A549 (cell line): ENCODE measurements around the gene PLN. TPM values are rescaled to one million over a fixed set of nuclear protein-coding genes. Genes with fewer than 3 reads are reported as not detected.

Source experiments
- ATAC-seq, 2 experiments: fragments of 200-7000 bp in 1 of 2; fragments of >200 bp in 1 of 2; cut with Nextera tagmentation in 1 of 2; cut with Tn5 transposase in 1 of 2; 3 replicates each; pipeline versions ENCODE4 v1.8.0 to v1.9.1; 2018 to 2020; ENCODE audit warnings: mild to moderate bottlenecking in 1 of 2, moderate library complexity in 1 of 2
- CTCF ChIA-PET: fragments of 300-600 bp; sonication (Branson Sonifier 250); formaldehyde crosslinking; extraction: SDS; loops from one replicate; lab custom pipeline; 2021; ENCODE audit warnings: antibody characterized with exemption, inconsistent platforms; lab: Yijun Ruan, JAX
- POLR2A ChIA-PET: fragments of 350-600 bp; formaldehyde crosslinking; extraction: SDS; loops from one replicate; lab custom pipeline; 2021; ENCODE audit warnings: antibody characterized with exemption, inconsistent platforms; lab: Yijun Ruan, JAX
- DNase-seq, 2 experiments: peaks; one replicate each; pipeline versions ENCODE4 v3.0.0 to v3.0.0-alpha.2; 2011 to 2016; ENCODE audit warnings: low read depth in 1 of 2, low spot score in 1 of 2
- FAIRE-seq: peaks from 2 replicates; lab custom pipeline; 2011; peaks lifted over from hg19 to GRCh38; lab: Jason Lieb, UNC
- H3K27ac ChIP-seq, 2 experiments: fragments of >200 bp; sonication (Bioruptor Twin); formaldehyde crosslinking; 3 replicates each; pipeline ENCODE4 v1.5.1; 2016 to 2017
- H3K4me1 ChIP-seq: fragments of >200 bp; sonication (Bioruptor Twin); formaldehyde crosslinking; 3 replicates; pipeline ENCODE4 v1.6.1; 2016
- H3K4me2 ChIP-seq: fragments of >200 bp; sonication (Bioruptor Twin); formaldehyde crosslinking; 3 replicates; pipeline ENCODE4 v1.6.1; 2016
- H3K4me3 ChIP-seq: fragments of >200 bp; sonication (Bioruptor Twin); formaldehyde crosslinking; 3 replicates; pipeline ENCODE4 v1.5.1; 2016
- H3K9me3 ChIP-seq: fragments of >200 bp; sonication (Bioruptor Twin); formaldehyde crosslinking; 3 replicates; pipeline ENCODE4 v1.6.1; 2016
- BHLHE40 ChIP-seq: IDR thresholded peaks from 2 replicates; pipeline ENCODE4 v1.6.1; 2012; ENCODE audit warnings: low read depth, low read length, inconsistent platforms
- CEBPB ChIP-seq, 2 experiments: fragments of >200 bp in 1 of 2; sonication (Bioruptor Twin) in 1 of 2; formaldehyde crosslinking in 1 of 2; IDR thresholded peaks; 2 replicates each; pipeline ENCODE4 v1.6.1; 2012 to 2016
- CHD4 ChIP-seq: fragments of 200-600 bp; sonication (generic); IDR thresholded peaks from 2 replicates; pipeline ENCODE4 v1.6.1; 2016; ENCODE audit warnings: antibody characterized with exemption, mild to moderate bottlenecking, borderline replicate concordance
- EHF ChIP-seq: fragments of 250-450 bp; sonication (Bioruptor Pico); IDR thresholded peaks from 2 replicates; pipeline ENCODE4 v1.5.0; 2020; ENCODE audit warnings: mild to moderate bottlenecking
- FOSB ChIP-seq: fragments of 250-450 bp; sonication (Bioruptor Pico); IDR thresholded peaks from 2 replicates; pipeline ENCODE4 v1.5.0; 2020; ENCODE audit warnings: mild to moderate bottlenecking, moderate library complexity
- FOXS1 ChIP-seq: fragments of 250-450 bp; sonication (Bioruptor Pico); IDR thresholded peaks from 2 replicates; pipeline ENCODE4 v1.5.0; 2020; ENCODE audit warnings: mild to moderate bottlenecking, moderate library complexity
- HDAC2 ChIP-seq: fragments of 200-600 bp; sonication (generic); IDR thresholded peaks from 2 replicates; pipeline ENCODE4 v1.6.1; 2016
- HOXA7 ChIP-seq: fragments of 250-450 bp; sonication (Bioruptor Pico); IDR thresholded peaks from 2 replicates; pipeline ENCODE4 v1.5.0; 2020; ENCODE audit warnings: mild to moderate bottlenecking, moderate library complexity
- KDM1A ChIP-seq: fragments of 200-600 bp; sonication (generic); IDR thresholded peaks from 2 replicates; pipeline ENCODE4 v1.6.1; 2016; ENCODE audit warnings: low read depth, mild to moderate bottlenecking
- KDM5A ChIP-seq: fragments of 200-600 bp; sonication (generic); IDR thresholded peaks from 2 replicates; pipeline ENCODE4 v1.6.1; 2016; ENCODE audit warnings: antibody characterized with exemption, mild to moderate bottlenecking
- MAZ ChIP-seq: fragments of 150-350 bp; IDR thresholded peaks from 2 replicates; pipeline ENCODE4 v1.6.1; 2014; ENCODE audit warnings: antibody characterized with exemption, low read depth, low read length, borderline replicate concordance
- MYC ChIP-seq: IDR thresholded peaks from 2 replicates; pipeline ENCODE4 v1.6.1; 2012; ENCODE audit warnings: mild to moderate bottlenecking, inconsistent platforms, low read length, improper control_type of control experiment, borderline replicate concordance
- NFE2L2 ChIP-seq: fragments of 150-350 bp; conservative IDR thresholded peaks from 2 replicates; pipeline ENCODE4 v1.6.1; 2014; ENCODE audit warnings: low read length
- NR3C1 ChIP-seq: fragments of >200 bp; sonication (Bioruptor Twin); formaldehyde crosslinking; IDR thresholded peaks from 3 replicates; pipeline ENCODE4 v1.6.1; 2017
- POLR2A ChIP-seq: IDR thresholded peaks from 2 replicates; pipeline ENCODE4 v1.6.1; 2012; ENCODE audit warnings: mild to moderate bottlenecking, low read length
- RCOR1 ChIP-seq: fragments of 150-350 bp; IDR thresholded peaks from 2 replicates; pipeline ENCODE4 v1.6.1; 2014; ENCODE audit warnings: antibody characterized with exemption, low read length, low read depth
- RNF2 ChIP-seq: fragments of 200-600 bp; sonication (generic); IDR thresholded peaks from 2 replicates; pipeline ENCODE4 v1.6.1; 2016; ENCODE audit warnings: low read depth, mild to moderate bottlenecking, antibody characterized with exemption, moderate library complexity, borderline replicate concordance
- SMC3 ChIP-seq: fragments of >200 bp; sonication (Bioruptor Twin); formaldehyde crosslinking; IDR thresholded peaks from 3 replicates; pipeline ENCODE4 v1.6.1; 2018; ENCODE audit warnings: inconsistent platforms
- TFCP2L1 ChIP-seq: fragments of 250-450 bp; sonication (Bioruptor Pico); IDR thresholded peaks from 2 replicates; pipeline ENCODE4 v1.5.0; 2021; ENCODE audit warnings: mild to moderate bottlenecking
- ZC3H11A ChIP-seq: fragments of 450-650 bp; IDR thresholded peaks from 2 replicates; pipeline ENCODE4 v1.6.1; 2014; ENCODE audit warnings: antibody characterized with exemption, mild to moderate bottlenecking
- ZNF302 ChIP-seq: fragments of 250-450 bp; sonication (Bioruptor Pico); IDR thresholded peaks from 2 replicates; pipeline ENCODE4 v1.9.0; 2021; ENCODE audit warnings: inconsistent platforms, mild to moderate bottlenecking, moderate library complexity
- WGBS: methylation state at CpG from one replicate; pipeline ENCODE4 v1.1.6; 2017; ENCODE audit errors: missing lambda C conversion rate; 5-methylcytosine and 5-hydroxymethylcytosine counted together
- polyA plus RNA-seq, 4 experiments: library from polyadenylated mRNA; depleted of rRNA in 3 of 4; stranded (reverse); fragments of >200 nt; fragmentation: RNase III in 1 of 4; extraction: RNeasy Plus Mini Kit Qiagen cat#74134 plus additional on column Dnase treatment in 1 of 4; gene quantifications; 2 replicates in 3 of 4; 3 replicates in 1 of 4; pipeline ENCODE4 v1.2.3, GENCODE V29; 2011 to 2017
- TF ChIP-seq, protein P1 (sequence below): fragments of 150-350 bp; IDR thresholded peaks from 2 replicates; pipeline ENCODE4 v1.6.1; 2014; ENCODE audit warnings: low read depth, mild to moderate bottlenecking, low read length
- TF ChIP-seq, protein P2 (sequence below): IDR thresholded peaks from 2 replicates; pipeline ENCODE4 v1.6.1; 2012; ENCODE audit warnings: low read depth, borderline replicate concordance
- TF ChIP-seq, protein P3 (sequence below): fragments of >200 bp; sonication (Bioruptor Twin); formaldehyde crosslinking; IDR thresholded peaks from 2 replicates; pipeline ENCODE4 v1.6.1; 2016
- TF ChIP-seq, protein P4 (sequence below): fragments of 200-600 bp; sonication (generic); IDR thresholded peaks from 2 replicates; pipeline ENCODE4 v1.6.1; 2016; ENCODE audit warnings: antibody characterized with exemption, mild to moderate bottlenecking, moderate library complexity
- TF ChIP-seq, protein P5 (sequence below): fragments of >200 bp; sonication (Bioruptor Twin); formaldehyde crosslinking; IDR thresholded peaks from 3 replicates; pipeline ENCODE4 v1.6.1; 2016

The PLN gene
- polyA plus RNA-seq, 2 of the 4 experiments (the other 2 are of a cell fraction) = not detected

DNA sequence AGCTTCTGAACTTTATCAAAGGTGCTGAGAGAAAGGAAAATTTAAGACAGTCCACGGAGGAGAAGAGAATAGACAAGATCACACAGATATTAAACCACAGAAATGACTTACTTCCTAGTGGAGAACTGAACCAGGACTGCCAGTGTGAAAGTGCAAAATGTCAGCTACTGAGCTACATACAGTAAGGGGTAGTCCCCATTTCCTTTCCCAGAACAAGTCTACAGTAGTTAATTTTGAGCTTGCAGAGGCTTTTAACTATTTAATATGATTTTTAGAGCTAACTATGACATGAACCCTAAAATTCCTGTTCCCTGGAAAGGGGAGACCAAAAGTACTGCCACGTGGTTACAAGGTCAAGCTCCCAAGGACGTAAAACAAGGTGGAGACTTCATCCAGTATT is 58.2 kb downstream of the PLN start:
- H3K9me3 ChIP-seq = no peaks in the 10 kb centered on the region
- no peaks in the 10 kb centered on the region for H3K4me1 ChIP-seq
- H3K4me2 ChIP-seq = no peak overlapping the region
- DNase-seq (no peak), ATAC-seq (no peak), FAIRE-seq (no peak)
- 81% methylated on average over 3 of the region's 3 CpGs for WGBS
- ChIA-PET CTCF (interaction anchor here (1.3 kb wide), 1 partner anchor 41 kb away, joined by 3 read pairs; no protein-coding TSS in a partner anchor), POLR2A (no interaction called here)
- no peak for TF ChIP-seq KDM1A
- no peak for TF ChIP-seq CHD4
- TF ChIP-seq NFE2L2 = no peak
- TF ChIP-seq, protein P1, sequence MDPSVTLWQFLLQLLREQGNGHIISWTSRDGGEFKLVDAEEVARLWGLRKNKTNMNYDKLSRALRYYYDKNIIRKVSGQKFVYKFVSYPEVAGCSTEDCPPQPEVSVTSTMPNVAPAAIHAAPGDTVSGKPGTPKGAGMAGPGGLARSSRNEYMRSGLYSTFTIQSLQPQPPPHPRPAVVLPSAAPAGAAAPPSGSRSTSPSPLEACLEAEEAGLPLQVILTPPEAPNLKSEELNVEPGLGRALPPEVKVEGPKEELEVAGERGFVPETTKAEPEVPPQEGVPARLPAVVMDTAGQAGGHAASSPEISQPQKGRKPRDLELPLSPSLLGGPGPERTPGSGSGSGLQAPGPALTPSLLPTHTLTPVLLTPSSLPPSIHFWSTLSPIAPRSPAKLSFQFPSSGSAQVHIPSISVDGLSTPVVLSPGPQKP = no peak
- no peak for TF ChIP-seq HOXA7 (CRISPR knock-in tag)
- TF ChIP-seq NR3C1 = no peak
- no peak for TF ChIP-seq BHLHE40
- TF ChIP-seq ZNF302 (CRISPR knock-in tag) = no peak
- TF ChIP-seq FOXS1 (CRISPR knock-in tag) = no peak
- TF ChIP-seq, protein P2, sequence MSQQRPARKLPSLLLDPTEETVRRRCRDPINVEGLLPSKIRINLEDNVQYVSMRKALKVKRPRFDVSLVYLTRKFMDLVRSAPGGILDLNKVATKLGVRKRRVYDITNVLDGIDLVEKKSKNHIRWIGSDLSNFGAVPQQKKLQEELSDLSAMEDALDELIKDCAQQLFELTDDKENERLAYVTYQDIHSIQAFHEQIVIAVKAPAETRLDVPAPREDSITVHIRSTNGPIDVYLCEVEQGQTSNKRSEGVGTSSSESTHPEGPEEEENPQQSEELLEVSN = no peak
- TF ChIP-seq, protein P3, sequence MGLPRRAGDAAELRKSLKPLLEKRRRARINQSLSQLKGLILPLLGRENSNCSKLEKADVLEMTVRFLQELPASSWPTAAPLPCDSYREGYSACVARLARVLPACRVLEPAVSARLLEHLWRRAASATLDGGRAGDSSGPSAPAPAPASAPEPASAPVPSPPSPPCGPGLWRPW = no peak
- TF ChIP-seq, protein P4, sequence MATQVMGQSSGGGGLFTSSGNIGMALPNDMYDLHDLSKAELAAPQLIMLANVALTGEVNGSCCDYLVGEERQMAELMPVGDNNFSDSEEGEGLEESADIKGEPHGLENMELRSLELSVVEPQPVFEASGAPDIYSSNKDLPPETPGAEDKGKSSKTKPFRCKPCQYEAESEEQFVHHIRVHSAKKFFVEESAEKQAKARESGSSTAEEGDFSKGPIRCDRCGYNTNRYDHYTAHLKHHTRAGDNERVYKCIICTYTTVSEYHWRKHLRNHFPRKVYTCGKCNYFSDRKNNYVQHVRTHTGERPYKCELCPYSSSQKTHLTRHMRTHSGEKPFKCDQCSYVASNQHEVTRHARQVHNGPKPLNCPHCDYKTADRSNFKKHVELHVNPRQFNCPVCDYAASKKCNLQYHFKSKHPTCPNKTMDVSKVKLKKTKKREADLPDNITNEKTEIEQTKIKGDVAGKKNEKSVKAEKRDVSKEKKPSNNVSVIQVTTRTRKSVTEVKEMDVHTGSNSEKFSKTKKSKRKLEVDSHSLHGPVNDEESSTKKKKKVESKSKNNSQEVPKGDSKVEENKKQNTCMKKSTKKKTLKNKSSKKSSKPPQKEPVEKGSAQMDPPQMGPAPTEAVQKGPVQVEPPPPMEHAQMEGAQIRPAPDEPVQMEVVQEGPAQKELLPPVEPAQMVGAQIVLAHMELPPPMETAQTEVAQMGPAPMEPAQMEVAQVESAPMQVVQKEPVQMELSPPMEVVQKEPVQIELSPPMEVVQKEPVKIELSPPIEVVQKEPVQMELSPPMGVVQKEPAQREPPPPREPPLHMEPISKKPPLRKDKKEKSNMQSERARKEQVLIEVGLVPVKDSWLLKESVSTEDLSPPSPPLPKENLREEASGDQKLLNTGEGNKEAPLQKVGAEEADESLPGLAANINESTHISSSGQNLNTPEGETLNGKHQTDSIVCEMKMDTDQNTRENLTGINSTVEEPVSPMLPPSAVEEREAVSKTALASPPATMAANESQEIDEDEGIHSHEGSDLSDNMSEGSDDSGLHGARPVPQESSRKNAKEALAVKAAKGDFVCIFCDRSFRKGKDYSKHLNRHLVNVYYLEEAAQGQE = no peak
- no peak for TF ChIP-seq TFCP2L1
- no peak for TF ChIP-seq MYC
- H3K4me3 ChIP-seq = no peak overlapping the region
- H3K27ac ChIP-seq = no peak overlapping the region

DNA sequence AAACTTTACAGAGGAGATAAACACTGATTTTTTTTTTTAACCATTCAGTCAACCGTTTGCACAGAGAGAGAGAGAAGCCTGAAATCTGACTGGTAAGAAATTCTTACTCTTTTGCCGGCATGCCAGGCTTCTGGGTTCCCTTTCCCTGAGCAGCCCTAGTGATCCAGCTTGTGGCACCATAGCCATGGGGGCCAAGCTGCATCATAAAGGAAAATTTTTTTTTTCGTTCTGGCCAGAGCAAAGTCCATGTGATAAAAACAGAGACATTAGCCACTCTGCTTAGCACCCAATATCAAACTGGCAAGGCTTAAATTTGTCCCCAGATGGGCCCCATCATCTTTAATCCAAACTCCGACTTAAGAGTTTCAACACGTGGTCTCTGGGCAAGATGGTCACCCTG is 58.8 kb downstream of the PLN start:
- ChIA-PET CTCF (interaction anchor here (1.3 kb wide), 1 partner anchor 41 kb away, joined by 3 read pairs; no protein-coding TSS in a partner anchor), POLR2A (no interaction called here)
- WGBS = 63% methylated on average over 5 of the region's 5 CpGs
- Histone ChIP-seq H3K9me3 (no peaks in the 10 kb centered on the region), H3K4me2 (no peak overlapping the region), H3K4me3 (no peak overlapping the region), H3K27ac (no peak overlapping the region), H3K4me1 (no peaks in the 10 kb centered on the region)
- no peak for ATAC-seq
- FAIRE-seq = no peak
- no peak for TF ChIP-seq RCOR1
- TF ChIP-seq POLR2A = no peak
- TF ChIP-seq CHD4 = no peak
- TF ChIP-seq FOSB (CRISPR knock-in tag) = no peak
- TF ChIP-seq NR3C1 = no peak
- TF ChIP-seq, protein P5, sequence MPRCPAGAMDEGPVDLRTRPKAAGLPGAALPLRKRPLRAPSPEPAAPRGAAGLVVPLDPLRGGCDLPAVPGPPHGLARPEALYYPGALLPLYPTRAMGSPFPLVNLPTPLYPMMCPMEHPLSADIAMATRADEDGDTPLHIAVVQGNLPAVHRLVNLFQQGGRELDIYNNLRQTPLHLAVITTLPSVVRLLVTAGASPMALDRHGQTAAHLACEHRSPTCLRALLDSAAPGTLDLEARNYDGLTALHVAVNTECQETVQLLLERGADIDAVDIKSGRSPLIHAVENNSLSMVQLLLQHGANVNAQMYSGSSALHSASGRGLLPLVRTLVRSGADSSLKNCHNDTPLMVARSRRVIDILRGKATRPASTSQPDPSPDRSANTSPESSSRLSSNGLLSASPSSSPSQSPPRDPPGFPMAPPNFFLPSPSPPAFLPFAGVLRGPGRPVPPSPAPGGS = no peak
- no peak for TF ChIP-seq NFE2L2
- no peak for TF ChIP-seq SMC3
- TF ChIP-seq MAZ = no peak
- no peak for TF ChIP-seq HOXA7 (CRISPR knock-in tag)
- no peak for TF ChIP-seq KDM5A
- no peak for TF ChIP-seq RNF2
- no peak for TF ChIP-seq ZC3H11A
- no peak for TF ChIP-seq HDAC2
- no peak for TF ChIP-seq CEBPB (IDR thresholded peaks at IDR 0.05)
- no peak for TF ChIP-seq EHF (CRISPR knock-in tag)
- DNase-seq = no peak
